Vagina (tissue), 2 donors: ENCODE results near the gene FITM1. TPM values are rescaled to one million over a fixed set of nuclear protein-coding genes. Genes with fewer than 3 reads are reported as not detected.
"Not testable (repeated sequence)": the region's sequence is repeated elsewhere in the genome, so short reads cannot be mapped to it uniquely, and the experiment has no call there.

Source experiments
- DNase-seq, 2 donors: peaks; one replicate each; pipeline ENCODE4 v3.0.0-alpha.2; 2017; ENCODE audit errors: extremely low spot score in 2 of 2
- H3K27ac ChIP-seq: fragments of 200-600 bp; sonication (generic); one replicate; pipeline ENCODE4 v1.5.1; 2019
- H3K27me3 ChIP-seq: fragments of 200-600 bp; sonication (generic); one replicate; pipeline ENCODE4 v1.5.1; 2019
- H3K36me3 ChIP-seq, 2 donors: fragments of 200-600 bp; sonication (generic); one replicate each; pipeline ENCODE4 v1.5.1; 2017 to 2019
- H3K4me1 ChIP-seq: fragments of 200-600 bp; sonication (generic); one replicate; pipeline ENCODE4 v1.5.1; 2019
- H3K4me3 ChIP-seq, 2 donors: fragments of 200-600 bp; sonication (generic); 1 replicate in 1 of 2; 2 replicates in 1 of 2; pipeline ENCODE4 v1.5.1; 2016 to 2019
- H3K9me3 ChIP-seq: fragments of 200-600 bp; sonication (generic); one replicate; pipeline ENCODE4 v1.5.1; 2019
- CTCF ChIP-seq, 3 experiments: fragments of 450-650 bp in 2 of 3; fragments of 200-600 bp in 1 of 3; sonication (generic) in 1 of 3; IDR thresholded peaks; one replicate each; pipeline ENCODE4 v1.5.1; 2017 to 2019; ENCODE audit warnings: antibody characterized with exemption in 3 of 3, mild to moderate bottlenecking in 2 of 3, moderate library complexity in 2 of 3
- POLR2A ChIP-seq, 2 donors: fragments of 450-650 bp; IDR thresholded peaks; one replicate each; pipeline ENCODE4 v1.6.1; 2017; ENCODE audit warnings: antibody characterized with exemption in 2 of 2, mild to moderate bottlenecking in 2 of 2, moderate library complexity in 2 of 2
- POLR2AphosphoS5 ChIP-seq, 2 donors: sonication (generic); formaldehyde crosslinking; IDR thresholded peaks; one replicate each; pipeline ENCODE4 v1.9.0; 2017; ENCODE audit warnings: antibody characterized with exemption in 2 of 2, mild to moderate bottlenecking in 2 of 2, low read depth in 1 of 2; ENCODE audit not compliant: insufficient read depth in 1 of 2
- intact Hi-C: fragments of 100-400 bp; cut with DNase I; formaldehyde crosslinking; loops from one replicate; pipeline ENCODE4 v1.15.1; 2023
- total RNA-seq: library from RNA; depleted of rRNA; stranded (reverse); fragments of >200 nt; gene quantifications from one replicate; pipeline ENCODE4 v1.2.3, GENCODE V29; 2016

FITM1 gene
- total RNA-seq, 1 donor from 2014 or later: not detected

DNA sequence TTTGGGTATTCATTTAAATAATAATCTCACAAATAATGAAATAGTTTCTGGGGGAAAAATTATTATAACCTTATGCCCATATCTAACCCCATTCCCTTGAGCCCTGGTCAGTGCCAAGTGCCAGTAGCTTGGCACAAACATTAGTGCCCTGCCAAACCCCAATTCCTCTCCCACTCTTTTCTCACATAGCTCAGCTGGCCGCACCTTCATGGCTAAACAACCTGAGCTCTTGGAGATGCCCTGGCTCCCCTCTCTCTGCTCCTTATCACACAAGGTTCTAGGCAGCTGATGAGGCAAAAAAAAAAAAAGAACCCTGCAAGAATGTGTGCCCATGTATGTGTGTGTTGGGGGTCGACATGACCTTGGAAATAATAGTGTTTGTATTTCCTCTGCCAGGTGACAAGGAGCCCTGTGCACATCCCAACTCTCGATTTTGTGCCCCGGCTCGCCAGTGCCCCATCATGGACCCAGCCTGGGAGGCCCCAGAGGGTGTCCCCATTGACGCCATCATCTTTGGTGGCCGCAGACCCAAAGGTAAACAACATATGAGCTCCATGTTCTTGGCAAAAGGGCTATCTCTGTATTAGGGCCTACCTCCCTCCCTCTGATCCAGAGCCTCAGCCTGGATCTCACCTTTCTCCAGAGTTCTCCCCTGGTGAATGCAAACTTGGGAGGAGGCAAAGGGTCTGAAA is 28.0 kb upstream of the FITM1 start:
- no peaks in the 10 kb centered on the region for H3K27me3 ChIP-seq
- no peaks in the 10 kb centered on the region for H3K4me1 ChIP-seq
- H3K9me3 ChIP-seq: no peaks in the 10 kb centered on the region
- no peak for DNase-seq
- no peak for TF ChIP-seq POLR2AphosphoS5 (IDR thresholded peaks at IDR 0.05; ENCODE audit: insufficient read depth in 1 of 2, low read depth in 1 of 2)
- no peak for TF ChIP-seq POLR2A (IDR thresholded peaks at IDR 0.05)
- TF ChIP-seq CTCF (IDR thresholded peaks at IDR 0.05): no peak
- no peak overlapping the region for H3K27ac ChIP-seq
- no peaks in the 10 kb centered on the region for H3K36me3 ChIP-seq
- intact Hi-C loops: loop anchor here (5.0 kb wide), 1 partner anchor 45 kb away; no protein-coding TSS in a partner anchor
- no peak overlapping the region for H3K4me3 ChIP-seq

DNA sequence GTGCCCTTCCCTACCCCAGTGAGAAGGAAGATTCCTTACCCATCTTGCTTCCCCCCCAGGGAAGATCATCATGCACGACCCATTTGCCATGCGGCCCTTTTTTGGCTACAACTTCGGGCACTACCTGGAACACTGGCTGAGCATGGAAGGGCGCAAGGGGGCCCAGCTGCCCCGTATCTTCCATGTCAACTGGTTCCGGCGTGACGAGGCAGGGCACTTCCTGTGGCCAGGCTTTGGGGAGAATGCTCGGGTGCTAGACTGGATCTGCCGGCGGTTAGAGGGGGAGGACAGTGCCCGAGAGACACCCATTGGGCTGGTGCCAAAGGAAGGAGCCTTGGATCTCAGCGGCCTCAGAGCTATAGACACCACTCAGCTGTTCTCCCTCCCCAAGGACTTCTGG is 27.0 kb upstream of the FITM1 start:
- Histone ChIP-seq H3K36me3 (no peaks in the 10 kb centered on the region), H3K27ac (no peak overlapping the region), H3K4me1 (no peaks in the 10 kb centered on the region), H3K27me3 (no peaks in the 10 kb centered on the region), H3K9me3 (no peaks in the 10 kb centered on the region), H3K4me3 (no peak overlapping the region)
- DNase-seq: no peak
- TF ChIP-seq POLR2A (IDR thresholded peaks at IDR 0.05) (no peak), POLR2AphosphoS5 (IDR thresholded peaks at IDR 0.05; ENCODE audit: insufficient read depth in 1 of 2, low read depth in 1 of 2) (no peak), CTCF (IDR thresholded peaks at IDR 0.05) (no peak)
- intact Hi-C loops: loop anchor here (5.0 kb wide), 1 partner anchor 46 kb away; no protein-coding TSS in a partner anchor

DNA sequence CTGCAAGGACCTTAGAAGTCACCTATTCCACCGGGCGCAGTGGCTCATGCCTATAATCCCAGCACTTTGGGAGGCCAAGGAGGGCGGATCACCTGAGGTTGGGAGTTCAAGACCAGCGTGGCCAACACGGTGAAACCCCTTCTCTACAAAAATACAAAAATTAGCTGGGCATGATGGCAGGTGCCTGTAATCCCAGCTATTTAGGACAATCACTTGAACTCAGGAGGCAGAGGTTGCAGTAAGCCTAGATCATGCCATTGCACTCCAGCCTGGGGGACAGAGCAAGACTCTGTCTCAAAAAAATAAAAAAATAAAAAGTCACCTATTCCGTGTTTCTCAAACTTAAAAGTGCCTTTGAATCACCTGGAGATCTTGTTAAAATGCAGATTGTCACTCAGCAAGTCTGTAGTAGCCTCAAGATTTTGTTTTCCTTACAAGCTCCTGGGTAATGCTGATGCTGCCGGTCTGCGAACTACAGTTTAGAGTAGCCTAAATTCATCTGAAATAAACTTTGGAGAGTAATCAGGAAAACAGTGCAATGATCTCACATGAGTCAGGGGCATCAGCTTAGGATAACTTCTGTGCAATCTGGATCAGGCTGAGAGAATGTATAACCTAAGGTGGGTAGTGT is 24.7 kb upstream of the FITM1 start:
- H3K36me3 ChIP-seq, H3K4me3 ChIP-seq, H3K27me3 ChIP-seq, H3K4me1 ChIP-seq, H3K9me3 ChIP-seq, intact Hi-C loops, DNase-seq, H3K27ac ChIP-seq: not testable (repeated sequence)

DNA sequence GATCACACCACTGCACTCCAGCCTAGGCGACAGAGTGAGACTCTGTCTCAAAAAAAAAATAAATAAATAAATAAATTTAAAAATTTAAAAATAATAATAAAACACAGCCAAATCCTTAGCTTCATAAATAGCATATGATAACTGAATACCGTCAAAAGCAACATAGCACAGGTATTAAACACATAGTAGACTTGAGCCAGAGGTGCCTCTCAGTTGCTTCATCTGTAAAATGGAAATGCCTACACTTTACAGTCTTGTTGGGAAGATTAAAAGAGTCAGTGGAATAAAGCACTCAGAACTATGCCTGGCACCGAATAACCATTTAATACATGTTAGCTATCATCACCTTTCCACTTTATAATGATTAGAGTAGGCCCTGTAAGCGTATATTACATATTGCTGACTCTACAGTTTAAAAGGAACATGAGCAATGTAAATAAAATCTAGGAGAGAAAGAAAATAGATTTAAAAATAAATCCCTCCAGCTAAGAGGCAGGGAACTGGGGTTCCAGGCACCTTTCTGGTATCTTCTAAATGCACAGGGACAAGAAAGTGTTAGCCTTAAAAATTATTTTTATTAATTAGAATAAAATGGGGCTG is 23.7 kb upstream of the FITM1 start:
- no peaks in the 10 kb centered on the region for H3K36me3 ChIP-seq
- H3K4me3 ChIP-seq: no peak overlapping the region
- no peak overlapping the region for H3K27ac ChIP-seq
- DNase-seq: no peak
- no peaks in the 10 kb centered on the region for H3K4me1 ChIP-seq
- H3K27me3 ChIP-seq: no peaks in the 10 kb centered on the region
- no peaks in the 10 kb centered on the region for H3K9me3 ChIP-seq
- intact Hi-C loops: no loop called here
- TF ChIP-seq CTCF (IDR thresholded peaks at IDR 0.05): no peak
- TF ChIP-seq POLR2AphosphoS5 (IDR thresholded peaks at IDR 0.05; ENCODE audit: insufficient read depth in 1 of 2, low read depth in 1 of 2): no peak
- no peak for TF ChIP-seq POLR2A (IDR thresholded peaks at IDR 0.05)

DNA sequence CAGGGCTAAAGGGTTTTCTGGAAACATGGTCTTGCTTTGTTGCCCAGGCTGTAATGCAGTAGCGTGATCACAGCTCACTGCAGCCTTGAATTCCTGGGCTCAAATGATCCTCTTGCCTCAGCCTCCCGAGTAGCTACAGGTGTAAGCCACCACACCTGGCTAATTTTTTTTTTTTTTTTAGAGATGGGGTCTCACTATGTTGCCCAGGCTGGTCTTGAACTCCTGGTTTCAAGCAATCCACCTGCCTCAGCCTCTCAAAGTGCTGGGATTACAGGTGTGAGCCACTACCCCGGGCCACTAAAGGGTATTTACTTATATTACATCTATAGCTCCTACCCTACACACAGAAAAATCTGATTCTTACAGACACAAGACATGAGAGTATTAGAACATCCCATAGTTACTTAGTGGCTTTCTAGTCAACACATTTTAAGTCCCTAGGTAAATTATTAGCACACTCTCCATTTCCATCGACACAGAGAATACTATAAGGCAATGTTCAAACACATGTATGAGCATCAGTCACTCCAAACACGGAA is 22.1 kb upstream of the FITM1 start:
- Histone ChIP-seq H3K4me3 (no peak overlapping the region), H3K9me3 (no peaks in the 10 kb centered on the region), H3K4me1 (peaks cover 3% of the 10 kb centered on the region), H3K27ac (no peak overlapping the region), H3K27me3 (no peaks in the 10 kb centered on the region), H3K36me3 (no peaks in the 10 kb centered on the region)
- intact Hi-C loops: no loop called here
- TF ChIP-seq CTCF (IDR thresholded peaks at IDR 0.05): no peak
- TF ChIP-seq POLR2AphosphoS5 (IDR thresholded peaks at IDR 0.05; ENCODE audit: insufficient read depth in 1 of 2, low read depth in 1 of 2): no peak
- TF ChIP-seq POLR2A (IDR thresholded peaks at IDR 0.05): no peak
- DNase-seq: no peak
